ENCODE measurements around the gene TMEM106C. TPM values are rescaled to one million over a fixed set of nuclear protein-coding genes. Genes with fewer than 3 reads are reported as not detected.

TMEM106C gene
- total and polyA plus RNA-seq, 9 donors = 31.1 to 110 (median 55.0) TPM

DNA sequence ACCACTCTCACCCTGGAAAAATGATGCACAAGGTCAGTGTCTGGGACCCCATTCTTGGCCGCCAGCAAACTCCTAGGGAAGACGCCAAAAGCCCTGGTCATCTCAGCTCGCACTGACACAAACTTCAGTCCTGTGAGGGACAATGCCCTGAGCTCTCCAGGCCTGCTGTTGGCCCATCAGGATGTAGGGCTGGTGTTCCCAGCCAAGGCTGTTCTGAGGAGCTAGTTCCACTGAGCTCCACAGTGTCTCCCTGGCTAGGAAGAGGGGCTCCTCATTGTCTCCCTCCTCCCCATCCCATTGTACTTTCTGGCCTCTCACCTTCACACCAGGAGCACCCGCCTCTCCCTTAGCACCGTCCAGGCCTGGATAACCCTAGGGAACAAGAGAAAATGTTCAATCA is 30.1 kb downstream of the TMEM106C start:
- Histone ChIP-seq H3K27me3 (no peaks in the 10 kb centered on the region), H3K27ac (no peak overlapping the region), H3K36me3 (no peaks in the 10 kb centered on the region), H3K4me1 (ENCODE audit: insufficient read depth) (no peaks in the 10 kb centered on the region), H3K9me3 (no peaks in the 10 kb centered on the region), H3K4me3 (no peak overlapping the region)
- 92 to 100% (median 94%) methylated on average over 5 of the region's 5 CpGs for WGBS, 3 donors
- TF ChIP-seq CTCF (IDR thresholded peaks at IDR 0.05) (no peak), POLR2A (IDR thresholded peaks at IDR 0.05) (no peak), EP300 (IDR thresholded peaks at IDR 0.05) (no peak)
- intact Hi-C loops (cut with DNase I) = no loop called here
- DNase-seq = no peak

GRCh38 chr12:47995981-47996401 is 32.6 kb downstream of the TMEM106C start:
- WGBS, 3 donors = 3 to 5% (median 4%) methylated on average over 4 of the region's 4 CpGs

DNA sequence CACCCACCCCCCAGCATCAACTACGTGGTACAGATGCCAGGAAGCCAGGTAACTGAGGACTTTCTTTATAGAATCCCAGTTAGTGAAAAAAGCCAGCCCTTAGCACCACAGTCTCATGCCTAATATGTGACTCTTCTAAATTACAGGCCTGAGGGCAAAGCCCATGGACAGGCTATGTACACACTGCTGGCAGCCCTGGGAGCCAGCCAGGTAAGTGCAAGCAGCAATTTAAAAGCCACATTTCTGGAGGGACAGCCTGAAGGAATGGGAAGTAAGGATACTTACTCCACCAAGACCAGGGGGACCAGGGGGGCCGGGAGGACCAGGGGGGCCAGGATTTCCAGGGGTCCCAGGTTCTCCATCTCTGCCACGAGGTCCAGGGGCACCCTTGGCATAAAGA is 33.9 kb downstream of the TMEM106C start:
- H3K9me3 ChIP-seq = no peaks in the 10 kb centered on the region
- peaks cover 4% of the 10 kb centered on the region for H3K4me1 ChIP-seq (ENCODE audit: insufficient read depth)
- intact Hi-C loops (cut with DNase I) = no loop called here
- no peak for DNase-seq
- TF ChIP-seq CTCF (IDR thresholded peaks at IDR 0.05) = no peak
- no peak for TF ChIP-seq POLR2A (IDR thresholded peaks at IDR 0.05)
- TF ChIP-seq EP300 (IDR thresholded peaks at IDR 0.05) = no peak
- WGBS, 3 donors = 65 to 80% (median 69%) methylated on average over 3 of the region's 3 CpGs
- no peak overlapping the region for H3K4me3 ChIP-seq
- no peak overlapping the region for H3K27ac ChIP-seq
- no peaks in the 10 kb centered on the region for H3K27me3 ChIP-seq
- H3K36me3 ChIP-seq = no peaks in the 10 kb centered on the region

More at GRCh38 chr12:47995981-47996401, 32.6 kb downstream of the TMEM106C start:
- Histone ChIP-seq H3K27ac (no peak overlapping the region), H3K4me3 (no peak overlapping the region), H3K4me1 (ENCODE audit: insufficient read depth) (no peaks in the 10 kb centered on the region), H3K27me3 (no peaks in the 10 kb centered on the region), H3K36me3 (no peaks in the 10 kb centered on the region), H3K9me3 (no peaks in the 10 kb centered on the region)
- intact Hi-C loops (cut with DNase I) = no loop called here
- peak in 4 of 5 donors; percentile 51 to 61 (median 56) for DNase-seq
- TF ChIP-seq CTCF (IDR thresholded peaks at IDR 0.05) (no peak), POLR2A (IDR thresholded peaks at IDR 0.05) (no peak), EP300 (IDR thresholded peaks at IDR 0.05) (no peak)

DNA sequence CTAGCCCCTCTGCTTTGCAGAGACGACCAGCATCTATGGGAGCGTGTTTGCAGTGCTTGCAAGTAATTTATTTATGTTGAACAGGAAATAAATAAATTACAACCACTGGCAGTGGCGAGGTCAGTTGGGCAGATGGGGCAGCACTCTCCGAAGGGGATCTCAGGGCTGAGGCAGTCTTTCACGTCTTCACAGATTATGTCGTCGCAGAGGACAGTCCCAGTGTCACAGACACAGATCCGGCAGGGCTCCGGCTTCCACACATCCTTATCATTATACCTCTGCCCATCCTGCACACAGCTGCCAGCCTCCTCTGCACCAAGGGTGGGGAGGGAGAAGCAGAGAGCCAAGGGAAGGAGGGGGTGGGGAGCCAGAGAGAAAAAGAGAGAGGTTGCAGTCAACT is 36.4 kb downstream of the TMEM106C start:
- no peak overlapping the region for H3K4me3 ChIP-seq
- H3K27ac ChIP-seq = no peak overlapping the region
- H3K36me3 ChIP-seq = no peaks in the 10 kb centered on the region
- H3K9me3 ChIP-seq = no peaks in the 10 kb centered on the region
- no peaks in the 10 kb centered on the region for H3K27me3 ChIP-seq
- peaks cover 13% of the 10 kb centered on the region for H3K4me1 ChIP-seq (ENCODE audit: insufficient read depth)
- DNase-seq = peak in 1 of 5 donors; percentile 26
- WGBS, 3 donors = 71 to 73% (median 71%) methylated on average over 9 of the region's 9 CpGs
- intact Hi-C loops (cut with DNase I) = no loop called here
- TF ChIP-seq EP300 (IDR thresholded peaks at IDR 0.05) = no peak
- TF ChIP-seq POLR2A (IDR thresholded peaks at IDR 0.05) = no peak
- TF ChIP-seq CTCF (IDR thresholded peaks at IDR 0.05) = no peak

Data from ovary (tissue), 9 donors.